WTC11 (cell line): ENCODE data around the gene GPRASP2.

Experiments
- ATF3 ChIP-seq: sonication (generic); formaldehyde crosslinking; conservative IDR thresholded peaks from 2 replicates; pipeline ENCODE4 v1.8.1; 2022; ENCODE audit warnings: mild to moderate bottlenecking, missing genetic modification reagents
- CTCF ChIP-seq: fragments of 200-600 bp; IDR thresholded peaks from 2 replicates; pipeline ENCODE4 v1.8.0; 2022; ENCODE audit warnings: antibody characterized with exemption

GRCh38 chrX:102723456-102723855 lies 11.2 kb downstream of the GPRASP2 start:
- TF ChIP-seq CTCF (no peak), ATF3 (no peak)
